ENCODE data around the gene BBS9. TPM values are rescaled to one million over a fixed set of nuclear protein-coding genes. Genes with fewer than 3 reads are reported as not detected.

BBS9 gene
- polyA plus RNA-seq, 1 donor from 2014 or later, result 7.8 TPM

- Mint-ChIP-seq H3K4me3 (no peak overlapping the region), H3K4me1 (peaks cover 0 to 2% (median 0%) of the 10 kb centered on the region in 3 donors), H3K9me3 (peaks cover 2 to 9% (median 5%) of the 10 kb centered on the region in 3 donors), H3K27ac (no peak overlapping the region), H3K36me3 (peaks cover 2% of the 10 kb centered on the region), H3K27me3 (no peaks in the 10 kb centered on the region)
These were observed 449.7 kb downstream of the BBS9 start for GRCh38 chr7:33578881-33579672.

GRCh38 chr7:33579673-33579960 lies 450.3 kb downstream of the BBS9 start:
- H3K36me3 Mint-ChIP-seq, result no peaks in the 10 kb centered on the region
- no peak overlapping the region for H3K27ac Mint-ChIP-seq
- H3K4me3 Mint-ChIP-seq, result no peak overlapping the region
- H3K4me1 Mint-ChIP-seq, result peaks cover 0 to 2% (median 0%) of the 10 kb centered on the region in 3 donors
- peaks cover 2 to 9% (median 5%) of the 10 kb centered on the region in 3 donors for H3K9me3 Mint-ChIP-seq
- no peaks in the 10 kb centered on the region for H3K27me3 Mint-ChIP-seq

GRCh38 chr7:33581236-33581635 lies 451.9 kb downstream of the BBS9 start:
- Mint-ChIP-seq H3K4me1 (no peaks in the 10 kb centered on the region), H3K4me3 (no peak overlapping the region), H3K27ac (no peak overlapping the region), H3K27me3 (no peaks in the 10 kb centered on the region), H3K9me3 (peaks cover 0 to 2% (median under 1%) of the 10 kb centered on the region in 3 donors), H3K36me3 (no peaks in the 10 kb centered on the region)

- Mint-ChIP-seq H3K4me3 (no peak overlapping the region), H3K9me3 (peaks cover 0 to 1% (median 0%) of the 10 kb centered on the region in 3 donors), H3K27me3 (no peaks in the 10 kb centered on the region), H3K27ac (no peak overlapping the region), H3K4me1 (no peaks in the 10 kb centered on the region), H3K36me3 (no peaks in the 10 kb centered on the region)
These were observed 452.7 kb downstream of the BBS9 start for GRCh38 chr7:33582104-33582503.

- Mint-ChIP-seq H3K27me3 (no peaks in the 10 kb centered on the region), H3K27ac (no peak overlapping the region), H3K4me1 (no peaks in the 10 kb centered on the region), H3K36me3 (no peaks in the 10 kb centered on the region), H3K4me3 (no peak overlapping the region), H3K9me3 (no peaks in the 10 kb centered on the region)
These were observed 453.2 kb downstream of the BBS9 start for GRCh38 chr7:33582533-33582932.

GRCh38 chr7:33589911-33590310 lies 460.5 kb downstream of the BBS9 start:
- Mint-ChIP-seq H3K27ac (no peak overlapping the region), H3K4me3 (no peak overlapping the region), H3K27me3 (no peaks in the 10 kb centered on the region), H3K9me3 (no peaks in the 10 kb centered on the region), H3K36me3 (peaks cover 3% of the 10 kb centered on the region), H3K4me1 (peaks cover 1 to 4% (median 4%) of the 10 kb centered on the region in 3 donors)

GRCh38 chr7:33590916-33591315 lies 461.6 kb downstream of the BBS9 start:
- Mint-ChIP-seq H3K9me3 (no peaks in the 10 kb centered on the region), H3K27me3 (no peaks in the 10 kb centered on the region), H3K36me3 (peaks cover 3% of the 10 kb centered on the region), H3K27ac (no peak overlapping the region), H3K4me3 (no peak overlapping the region), H3K4me1 (peaks cover 1 to 4% (median 4%) of the 10 kb centered on the region in 3 donors)

- Mint-ChIP-seq H3K36me3 (peaks cover 3% of the 10 kb centered on the region), H3K27ac (no peak overlapping the region), H3K27me3 (no peaks in the 10 kb centered on the region), H3K4me3 (peak overlapping the region in 1 of 4 donors; percentile 14), H3K4me1 (peaks cover 1 to 4% (median 4%) of the 10 kb centered on the region in 3 donors), H3K9me3 (no peaks in the 10 kb centered on the region)
These were observed 462.1 kb downstream of the BBS9 start for GRCh38 chr7:33591490-33591889.

GRCh38 chr7:33592718-33593117 lies 463.4 kb downstream of the BBS9 start:
- Mint-ChIP-seq H3K4me1 (peaks cover 1 to 4% (median 4%) of the 10 kb centered on the region in 3 donors), H3K27ac (no peak overlapping the region), H3K27me3 (no peaks in the 10 kb centered on the region), H3K36me3 (peaks cover 5% of the 10 kb centered on the region), H3K4me3 (no peak overlapping the region), H3K9me3 (no peaks in the 10 kb centered on the region)

- Mint-ChIP-seq H3K9me3 (no peaks in the 10 kb centered on the region), H3K27ac (no peak overlapping the region), H3K4me1 (peaks cover 1 to 4% (median 4%) of the 10 kb centered on the region in 3 donors), H3K4me3 (no peak overlapping the region), H3K27me3 (no peaks in the 10 kb centered on the region), H3K36me3 (peaks cover 5% of the 10 kb centered on the region)
These were observed 464.2 kb downstream of the BBS9 start for GRCh38 chr7:33593611-33594010.

GRCh38 chr7:33596686-33597085 lies 467.3 kb downstream of the BBS9 start:
- Mint-ChIP-seq H3K27me3 (no peaks in the 10 kb centered on the region), H3K9me3 (no peaks in the 10 kb centered on the region), H3K27ac (no peak overlapping the region), H3K36me3 (peaks cover 8% of the 10 kb centered on the region), H3K4me1 (no peaks in the 10 kb centered on the region), H3K4me3 (no peak overlapping the region)

GRCh38 chr7:33597181-33597580 lies 467.8 kb downstream of the BBS9 start:
- no peaks in the 10 kb centered on the region for H3K4me1 Mint-ChIP-seq
- H3K36me3 Mint-ChIP-seq, result peaks cover 8% of the 10 kb centered on the region
- H3K27me3 Mint-ChIP-seq, result no peaks in the 10 kb centered on the region
- no peak overlapping the region for H3K27ac Mint-ChIP-seq
- H3K4me3 Mint-ChIP-seq, result no peak overlapping the region
- no peaks in the 10 kb centered on the region for H3K9me3 Mint-ChIP-seq

- Mint-ChIP-seq H3K9me3 (no peaks in the 10 kb centered on the region), H3K27me3 (no peaks in the 10 kb centered on the region), H3K27ac (no peak overlapping the region), H3K36me3 (peaks cover 5% of the 10 kb centered on the region), H3K4me1 (no peaks in the 10 kb centered on the region), H3K4me3 (no peak overlapping the region)
These were observed 471.7 kb downstream of the BBS9 start for GRCh38 chr7:33601101-33601500.

- no peak overlapping the region for H3K27ac Mint-ChIP-seq
- no peak overlapping the region for H3K4me3 Mint-ChIP-seq
- peaks cover 5% of the 10 kb centered on the region for H3K36me3 Mint-ChIP-seq
- no peaks in the 10 kb centered on the region for H3K27me3 Mint-ChIP-seq
- no peaks in the 10 kb centered on the region for H3K4me1 Mint-ChIP-seq
- peaks cover 0 to 4% (median 3%) of the 10 kb centered on the region in 3 donors for H3K9me3 Mint-ChIP-seq
These were observed 472.5 kb downstream of the BBS9 start for GRCh38 chr7:33601884-33602283.

- Mint-ChIP-seq H3K4me3 (no peak overlapping the region), H3K27me3 (no peaks in the 10 kb centered on the region), H3K36me3 (peaks cover 8% of the 10 kb centered on the region), H3K27ac (no peak overlapping the region), H3K9me3 (peaks cover 2 to 13% (median 5%) of the 10 kb centered on the region in 3 donors), H3K4me1 (no peaks in the 10 kb centered on the region)
These were observed 474.7 kb downstream of the BBS9 start for GRCh38 chr7:33604056-33604455.

- no peaks in the 10 kb centered on the region for H3K4me1 Mint-ChIP-seq
- H3K4me3 Mint-ChIP-seq, result no peak overlapping the region
- peaks cover 19% of the 10 kb centered on the region for H3K36me3 Mint-ChIP-seq
- H3K27me3 Mint-ChIP-seq, result no peaks in the 10 kb centered on the region
- no peak overlapping the region for H3K27ac Mint-ChIP-seq
- H3K9me3 Mint-ChIP-seq, result peaks cover 2 to 13% (median 7%) of the 10 kb centered on the region in 3 donors
These were observed 481.6 kb downstream of the BBS9 start for GRCh38 chr7:33610918-33611317.
